OCI-LY1 (cell line): ENCODE measurements around the gene PSD4.

Experiments
- H2AFZ ChIP-seq: fragments of 200-600 bp; sonication (generic), shearing (Covaris generic); 2 replicates; pipeline ENCODE4 v1.6.0; 2014; ENCODE audit warnings: antibody characterized with exemption, mild to moderate bottlenecking, low read length
- H3F3A ChIP-seq: fragments of 200-600 bp; sonication (generic), shearing (Covaris generic); 2 replicates; pipeline ENCODE4 v1.6.0; 2014; ENCODE audit warnings: mild to moderate bottlenecking, antibody characterized with exemption, low read length, moderate library complexity; ENCODE audit not compliant: insufficient read depth
- H3K27ac ChIP-seq: fragments of 200-600 bp; sonication (generic); 2 replicates; pipeline ENCODE4 v1.5.1; 2014; ENCODE audit warnings: low read length, mixed run types, mild to moderate bottlenecking, low read depth; ENCODE audit not compliant: poor library complexity, severe bottlenecking
- H3K27me3 ChIP-seq: fragments of 200-600 bp; sonication (generic); 2 replicates; pipeline ENCODE4 v1.6.0; 2014; ENCODE audit warnings: antibody characterized with exemption, mild to moderate bottlenecking, low read length, moderate library complexity; ENCODE audit not compliant: insufficient read depth
- H3K36me3 ChIP-seq: fragments of 200-600 bp; sonication (generic); 2 replicates; pipeline ENCODE4 v1.6.1; 2014; ENCODE audit warnings: mild to moderate bottlenecking, antibody characterized with exemption, low read length, moderate library complexity, mixed read lengths; ENCODE audit not compliant: insufficient read depth
- H3K4me1 ChIP-seq: fragments of 200-600 bp; sonication (generic); 2 replicates; pipeline ENCODE4 v1.5.1; 2014; ENCODE audit warnings: mild to moderate bottlenecking, low read length, moderate library complexity; ENCODE audit not compliant: insufficient read depth, severe bottlenecking
- H3K4me2 ChIP-seq: fragments of 200-600 bp; sonication (generic), shearing (Covaris generic); 2 replicates; pipeline ENCODE4 v1.6.1; 2014; ENCODE audit warnings: low read length
- H3K4me3 ChIP-seq: fragments of 200-600 bp; sonication (generic); 2 replicates; pipeline ENCODE4 v1.5.1; 2014; ENCODE audit warnings: low read length, low read depth, mild to moderate bottlenecking, mixed read lengths; ENCODE audit not compliant: poor library complexity, severe bottlenecking
- H3K79me2 ChIP-seq: fragments of 200-600 bp; shearing (Covaris generic); 2 replicates; pipeline ENCODE4 v1.6.1; 2016; ENCODE audit warnings: mixed run types, low read length, mixed read lengths; ENCODE audit not compliant: insufficient read depth
- H3K9ac ChIP-seq: fragments of 200-600 bp; sonication (generic), shearing (Covaris generic); 2 replicates; pipeline ENCODE4 v1.6.1; 2014; ENCODE audit warnings: mild to moderate bottlenecking, low read length, mixed read lengths
- H3K9me2 ChIP-seq: fragments of 200-600 bp; sonication (generic), shearing (Covaris generic); 2 replicates; pipeline ENCODE4 v1.6.1; 2014; ENCODE audit warnings: low read depth, mild to moderate bottlenecking, low read length, mixed read lengths
- H3K9me3 ChIP-seq: fragments of 200-600 bp; shearing (Covaris generic); 2 replicates; pipeline ENCODE4 v1.6.1; 2014; ENCODE audit warnings: low read length, mixed read lengths
- H4K20me1 ChIP-seq: fragments of 200-600 bp; sonication (generic), shearing (Covaris generic); 2 replicates; pipeline ENCODE4 v1.6.0; 2016; ENCODE audit warnings: mild to moderate bottlenecking, low read length; ENCODE audit not compliant: insufficient read depth
- CTCF ChIP-seq: fragments of 200-600 bp; sonication (generic), shearing (Covaris generic); IDR thresholded peaks from 2 replicates; pipeline ENCODE4 v1.5.1; 2017; ENCODE audit warnings: mild to moderate bottlenecking, antibody characterized with exemption, low read length, moderate library complexity, mixed read lengths
- EZH2 ChIP-seq: fragments of 200-600 bp; sonication (generic), shearing (Covaris generic); IDR thresholded peaks from 2 replicates; pipeline ENCODE4 v1.8.0; 2017; ENCODE audit warnings: borderline replicate concordance, mixed run types, mild to moderate bottlenecking, antibody characterized with exemption, low read length, moderate library complexity, mixed read lengths

The PSD4 gene

DNA sequence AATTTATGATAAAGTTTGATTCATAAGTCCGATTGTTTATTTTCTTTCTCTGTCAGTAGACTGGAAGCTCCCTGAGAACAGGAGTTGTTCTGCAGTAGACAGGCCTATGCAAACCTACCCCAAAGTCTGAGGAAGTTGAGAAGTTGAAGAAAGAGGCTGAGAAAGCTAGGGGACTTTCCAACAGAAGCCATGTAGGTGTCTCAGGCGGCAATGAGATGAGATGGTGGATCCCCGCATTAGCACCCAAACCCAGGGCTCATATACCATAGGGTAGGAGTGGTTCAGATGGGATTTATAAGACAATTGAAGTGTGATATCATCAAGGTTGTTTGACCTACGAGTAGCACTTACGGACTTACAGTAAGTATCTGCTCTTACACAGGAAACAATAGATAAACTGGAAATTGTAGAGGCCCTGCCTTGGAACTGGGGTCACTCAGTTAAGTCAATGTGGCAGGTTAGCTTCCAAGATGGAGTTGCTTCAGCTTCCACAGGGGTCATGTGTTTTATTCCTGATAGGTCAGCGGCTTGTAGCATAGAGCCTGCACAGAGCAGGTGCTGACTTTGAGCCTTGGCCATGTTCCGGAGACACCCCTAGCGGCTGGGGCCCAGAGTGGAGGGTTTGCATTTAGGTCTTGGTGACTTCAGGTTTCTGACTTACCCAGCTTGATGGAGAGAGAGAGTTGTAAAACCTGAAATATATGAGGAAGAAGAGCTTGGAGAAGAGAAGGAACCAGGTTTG is 2.3 kb upstream of the PSD4 start:
- H3K9ac ChIP-seq, result no peak overlapping the region
- no peak overlapping the region for H3K4me2 ChIP-seq
- no peak overlapping the region for H2AFZ ChIP-seq
- peaks cover 10% of the 10 kb centered on the region; the same call in 1 of the 2 replicates for H3K79me2 ChIP-seq
- no peaks in the 10 kb centered on the region for H4K20me1 ChIP-seq
- no peaks in the 10 kb centered on the region for H3F3A ChIP-seq
- no peaks in the 10 kb centered on the region for H3K9me2 ChIP-seq
- H3K4me3 ChIP-seq, result no peak overlapping the region
- H3K27me3 ChIP-seq, result no peaks in the 10 kb centered on the region
- no peak for TF ChIP-seq EZH2
- peak; percentile 16; the same call in 1 of the 2 replicates for TF ChIP-seq CTCF
- H3K27ac ChIP-seq, result no peak overlapping the region
- peaks cover 37% of the 10 kb centered on the region for H3K4me1 ChIP-seq
- 0 out of 2 replicates have a peak, but pooled peaks cover 3% of the 10 kb centered on the region for H3K36me3 ChIP-seq
- H3K9me3 ChIP-seq, result no peaks in the 10 kb centered on the region

GRCh38 chr2:113172721-113173541 is 840 bp upstream of the PSD4 start:
- Histone ChIP-seq H3K9ac (peak overlapping the region; percentile 94), H3F3A (no peaks in the 10 kb centered on the region), H3K4me3 (peak overlapping the region; percentile 91), H3K79me2 (peaks cover 10% of the 10 kb centered on the region; the same call in 1 of the 2 replicates), H4K20me1 (no peaks in the 10 kb centered on the region), H3K9me2 (no peaks in the 10 kb centered on the region), H3K9me3 (no peaks in the 10 kb centered on the region), H3K36me3 (peaks cover 14% of the 10 kb centered on the region; the same call in 1 of the 2 replicates), H2AFZ (no peak overlapping the region), H3K4me1 (peaks cover 42% of the 10 kb centered on the region), H3K27me3 (no peaks in the 10 kb centered on the region), H3K4me2 (peak overlapping the region; percentile 90), H3K27ac (peak overlapping the region; percentile 92)
- no peak for TF ChIP-seq EZH2
- TF ChIP-seq CTCF, result no peak

DNA sequence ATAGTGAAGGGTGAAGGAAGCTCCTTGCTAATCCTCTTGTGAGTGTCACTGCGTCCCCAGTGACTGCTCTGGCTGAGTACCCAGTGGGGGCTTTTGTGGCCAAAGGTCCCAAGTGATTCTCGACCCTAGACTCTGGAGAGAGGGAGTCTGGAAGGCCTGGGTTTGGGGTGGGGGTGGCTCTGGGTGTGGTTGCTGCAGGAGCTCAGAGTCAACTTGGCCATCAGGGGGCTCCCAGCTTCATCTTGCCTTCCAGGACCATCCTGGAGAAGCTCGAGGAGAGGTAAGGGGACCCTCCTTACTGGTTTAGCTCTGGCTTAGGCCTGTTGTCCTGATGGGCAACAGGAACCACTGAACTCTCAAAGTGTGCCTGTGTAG is 592 bp downstream of the PSD4 start:
- peak overlapping the region; percentile 92 for H3K27ac ChIP-seq
- TF ChIP-seq CTCF, result peak; percentile 46; the same call in 1 of the 2 replicates
- TF ChIP-seq EZH2, result no peak
- peak overlapping the region; percentile 90 for H3K4me2 ChIP-seq
- no peaks in the 10 kb centered on the region for H3F3A ChIP-seq
- H3K9me3 ChIP-seq, result no peaks in the 10 kb centered on the region
- H3K79me2 ChIP-seq, result peaks cover 10% of the 10 kb centered on the region; the same call in 1 of the 2 replicates
- no peaks in the 10 kb centered on the region for H3K9me2 ChIP-seq
- H3K36me3 ChIP-seq, result peaks cover 14% of the 10 kb centered on the region; the same call in 1 of the 2 replicates
- H3K4me1 ChIP-seq, result peaks cover 35% of the 10 kb centered on the region
- no peaks in the 10 kb centered on the region for H4K20me1 ChIP-seq
- no peaks in the 10 kb centered on the region for H3K27me3 ChIP-seq
- H2AFZ ChIP-seq, result no peak overlapping the region
- peak overlapping the region; percentile 94 for H3K9ac ChIP-seq
- H3K4me3 ChIP-seq, result peak overlapping the region; percentile 91
